A549 (cell line): ENCODE results near the gene GRIP1. TPM values are rescaled to one million over a fixed set of nuclear protein-coding genes. Genes with fewer than 3 reads are reported as not detected.

Experiments used
- ATAC-seq, 2 experiments: fragments of 200-7000 bp in 1 of 2; fragments of >200 bp in 1 of 2; cut with Nextera tagmentation in 1 of 2; cut with Tn5 transposase in 1 of 2; 3 replicates each; pipeline versions ENCODE4 v1.8.0 to v1.9.1; 2018 to 2020; ENCODE audit warnings: mild to moderate bottlenecking in 1 of 2, moderate library complexity in 1 of 2
- CTCF ChIA-PET: fragments of 300-600 bp; sonication (Branson Sonifier 250); formaldehyde crosslinking; extraction: SDS; loops from one replicate; lab custom pipeline; 2021; ENCODE audit warnings: antibody characterized with exemption, inconsistent platforms; lab: Yijun Ruan, JAX
- POLR2A ChIA-PET: fragments of 350-600 bp; formaldehyde crosslinking; extraction: SDS; loops from one replicate; lab custom pipeline; 2021; ENCODE audit warnings: antibody characterized with exemption, inconsistent platforms; lab: Yijun Ruan, JAX
- DNase-seq, 2 experiments: peaks; one replicate each; pipeline versions ENCODE4 v3.0.0 to v3.0.0-alpha.2; 2011 to 2016; ENCODE audit warnings: low read depth in 1 of 2, low spot score in 1 of 2
- FAIRE-seq: peaks from 2 replicates; lab custom pipeline; 2011; peaks lifted over from hg19 to GRCh38; lab: Jason Lieb, UNC
- H3K27ac ChIP-seq, 2 experiments: fragments of >200 bp; sonication (Bioruptor Twin); formaldehyde crosslinking; 3 replicates each; pipeline ENCODE4 v1.5.1; 2016 to 2017
- H3K4me1 ChIP-seq: fragments of >200 bp; sonication (Bioruptor Twin); formaldehyde crosslinking; 3 replicates; pipeline ENCODE4 v1.6.1; 2016
- H3K4me2 ChIP-seq: fragments of >200 bp; sonication (Bioruptor Twin); formaldehyde crosslinking; 3 replicates; pipeline ENCODE4 v1.6.1; 2016
- H3K4me3 ChIP-seq: fragments of >200 bp; sonication (Bioruptor Twin); formaldehyde crosslinking; 3 replicates; pipeline ENCODE4 v1.5.1; 2016
- H3K9me3 ChIP-seq: fragments of >200 bp; sonication (Bioruptor Twin); formaldehyde crosslinking; 3 replicates; pipeline ENCODE4 v1.6.1; 2016
- ATOH8 ChIP-seq: fragments of 250-450 bp; sonication (Bioruptor Pico); IDR thresholded peaks from 2 replicates; pipeline ENCODE4 v1.5.0; 2020; ENCODE audit warnings: low read depth, mild to moderate bottlenecking, moderate library complexity
- BHLHE40 ChIP-seq: IDR thresholded peaks from 2 replicates; pipeline ENCODE4 v1.6.1; 2012; ENCODE audit warnings: low read depth, low read length, inconsistent platforms
- CEBPB ChIP-seq, 2 experiments: fragments of >200 bp in 1 of 2; sonication (Bioruptor Twin) in 1 of 2; formaldehyde crosslinking in 1 of 2; IDR thresholded peaks; 2 replicates each; pipeline ENCODE4 v1.6.1; 2012 to 2016
- EHF ChIP-seq: fragments of 250-450 bp; sonication (Bioruptor Pico); IDR thresholded peaks from 2 replicates; pipeline ENCODE4 v1.5.0; 2020; ENCODE audit warnings: mild to moderate bottlenecking
- EHMT2 ChIP-seq: fragments of 200-600 bp; sonication (generic); IDR thresholded peaks from 2 replicates; pipeline ENCODE4 v1.6.1; 2016; ENCODE audit warnings: antibody characterized with exemption, low read depth, mild to moderate bottlenecking, moderate library complexity
- EP300 ChIP-seq, 2 experiments: fragments of >200 bp; sonication (Bioruptor Twin); formaldehyde crosslinking; IDR thresholded peaks; 2 replicates in 1 of 2; 3 replicates in 1 of 2; pipeline ENCODE4 v1.6.1; 2016 to 2017
- FOSL2 ChIP-seq, 2 experiments: fragments of 450-650 bp in 1 of 2; fragments of >200 bp in 1 of 2; sonication (Bioruptor Twin) in 1 of 2; formaldehyde crosslinking; IDR thresholded peaks; 2 replicates each; pipeline versions ENCODE4 v1.5.0 to v1.6.1; 2016 to 2020; ENCODE audit warnings: mild to moderate bottlenecking in 1 of 2, moderate library complexity in 1 of 2
- HOXA7 ChIP-seq: fragments of 250-450 bp; sonication (Bioruptor Pico); IDR thresholded peaks from 2 replicates; pipeline ENCODE4 v1.5.0; 2020; ENCODE audit warnings: mild to moderate bottlenecking, moderate library complexity
- HOXB13 ChIP-seq: fragments of 250-450 bp; sonication (Bioruptor Pico); IDR thresholded peaks from 2 replicates; pipeline ENCODE4 v1.5.0; 2020; ENCODE audit warnings: low read depth, mild to moderate bottlenecking, moderate library complexity
- KDM5A ChIP-seq: fragments of 200-600 bp; sonication (generic); IDR thresholded peaks from 2 replicates; pipeline ENCODE4 v1.6.1; 2016; ENCODE audit warnings: antibody characterized with exemption, mild to moderate bottlenecking
- MAFK ChIP-seq: fragments of 450-650 bp; IDR thresholded peaks from 2 replicates; pipeline ENCODE4 v1.6.1; 2014; ENCODE audit not compliant: partially characterized antibody
- MAZ ChIP-seq: fragments of 150-350 bp; IDR thresholded peaks from 2 replicates; pipeline ENCODE4 v1.6.1; 2014; ENCODE audit warnings: antibody characterized with exemption, low read depth, low read length, borderline replicate concordance
- NFE2L2 ChIP-seq: fragments of 150-350 bp; conservative IDR thresholded peaks from 2 replicates; pipeline ENCODE4 v1.6.1; 2014; ENCODE audit warnings: low read length
- NR3C1 ChIP-seq: fragments of >200 bp; sonication (Bioruptor Twin); formaldehyde crosslinking; IDR thresholded peaks from 3 replicates; pipeline ENCODE4 v1.6.1; 2017
- POLR2AphosphoS2 ChIP-seq: conservative IDR thresholded peaks from 2 replicates; pipeline ENCODE4 v1.6.1; 2012; ENCODE audit warnings: low read length, improper control_type of control experiment, inconsistent platforms
- RCOR1 ChIP-seq: fragments of 150-350 bp; IDR thresholded peaks from 2 replicates; pipeline ENCODE4 v1.6.1; 2014; ENCODE audit warnings: antibody characterized with exemption, low read length, low read depth
- RFX5 ChIP-seq: fragments of 450-650 bp; IDR thresholded peaks from 2 replicates; pipeline ENCODE4 v1.7.1; 2014; ENCODE audit warnings: antibody characterized with exemption, mild to moderate bottlenecking, moderate library complexity
- RNF2 ChIP-seq: fragments of 200-600 bp; sonication (generic); IDR thresholded peaks from 2 replicates; pipeline ENCODE4 v1.6.1; 2016; ENCODE audit warnings: low read depth, mild to moderate bottlenecking, antibody characterized with exemption, moderate library complexity, borderline replicate concordance
- TFCP2L1 ChIP-seq: fragments of 250-450 bp; sonication (Bioruptor Pico); IDR thresholded peaks from 2 replicates; pipeline ENCODE4 v1.5.0; 2021; ENCODE audit warnings: mild to moderate bottlenecking
- ZFP36 ChIP-seq: fragments of 450-650 bp; IDR thresholded peaks from 2 replicates; pipeline ENCODE4 v1.6.1; 2014; ENCODE audit warnings: borderline replicate concordance; ENCODE audit not compliant: partially characterized antibody
- ZSCAN20 ChIP-seq: fragments of 250-450 bp; sonication (Bioruptor Pico); IDR thresholded peaks from 2 replicates; pipeline ENCODE4 v1.8.0; 2022; ENCODE audit warnings: mild to moderate bottlenecking, moderate library complexity
- WGBS: methylation state at CpG from one replicate; pipeline ENCODE4 v1.1.6; 2017; ENCODE audit errors: missing lambda C conversion rate; 5-methylcytosine and 5-hydroxymethylcytosine counted together
- polyA plus RNA-seq, 4 experiments: library from polyadenylated mRNA; depleted of rRNA in 3 of 4; stranded (reverse); fragments of >200 nt; fragmentation: RNase III in 1 of 4; extraction: RNeasy Plus Mini Kit Qiagen cat#74134 plus additional on column Dnase treatment in 1 of 4; gene quantifications; 2 replicates in 3 of 4; 3 replicates in 1 of 4; pipeline ENCODE4 v1.2.3, GENCODE V29; 2011 to 2017
- TF ChIP-seq, protein P1 (sequence below): fragments of >200 bp; sonication (Bioruptor Twin); formaldehyde crosslinking; IDR thresholded peaks from 3 replicates; pipeline ENCODE4 v1.6.1; 2016

The GRIP1 gene
- polyA plus RNA-seq, 2 of the 4 experiments (the other 2 are of a cell fraction) = 4.6 to 5.8 TPM

DNA sequence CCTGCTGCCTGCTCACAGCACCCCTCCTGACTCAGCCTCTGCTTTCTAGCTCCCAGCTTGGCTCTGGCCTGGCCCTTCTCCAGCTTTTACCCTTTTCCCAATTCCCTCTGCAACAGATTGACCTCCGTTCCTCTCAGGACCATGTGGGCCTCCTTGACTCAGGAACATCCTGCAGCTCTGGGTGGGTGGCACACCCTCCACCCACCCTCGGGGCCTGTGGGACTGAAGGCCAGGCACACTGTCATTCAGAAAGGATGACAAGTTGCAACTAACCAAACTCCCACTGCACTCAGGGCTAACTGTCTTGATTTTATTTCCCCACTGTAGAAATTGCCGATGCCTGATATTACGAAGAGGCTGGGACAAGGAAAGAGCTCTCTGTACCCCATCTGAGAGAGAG lies 317.2 kb downstream of the GRIP1 start:
- Histone ChIP-seq H3K4me1 (no peaks in the 10 kb centered on the region), H3K4me2 (no peak overlapping the region), H3K4me3 (no peak overlapping the region), H3K9me3 (no peaks in the 10 kb centered on the region), H3K27ac (no peak overlapping the region)
- ChIA-PET POLR2A (no interaction called here), CTCF (interaction anchor here (1.2 to 1.7 kb wide), 2 partner anchors 9 to 37 kb away, joined by 3 to 4 read pairs; no protein-coding TSS in a partner anchor)
- TF ChIP-seq RNF2 (no peak), MAZ (no peak), MAFK (no peak), EHF (CRISPR knock-in tag) (no peak), HOXA7 (no peak), TFCP2L1 (CRISPR knock-in tag) (no peak), NR3C1 (no peak), EHMT2 (no peak), KDM5A (no peak), FOSL2 (IDR thresholded peaks at IDR 0.05) (no peak), FOSL2 (CRISPR knock-in tag; IDR thresholded peaks at IDR 0.05) (no peak), ZFP36 (no peak), ZSCAN20 (CRISPR knock-in tag) (no peak), BHLHE40 (no peak), EP300 (IDR thresholded peaks at IDR 0.05) (no peak)
- TF ChIP-seq, protein P1, sequence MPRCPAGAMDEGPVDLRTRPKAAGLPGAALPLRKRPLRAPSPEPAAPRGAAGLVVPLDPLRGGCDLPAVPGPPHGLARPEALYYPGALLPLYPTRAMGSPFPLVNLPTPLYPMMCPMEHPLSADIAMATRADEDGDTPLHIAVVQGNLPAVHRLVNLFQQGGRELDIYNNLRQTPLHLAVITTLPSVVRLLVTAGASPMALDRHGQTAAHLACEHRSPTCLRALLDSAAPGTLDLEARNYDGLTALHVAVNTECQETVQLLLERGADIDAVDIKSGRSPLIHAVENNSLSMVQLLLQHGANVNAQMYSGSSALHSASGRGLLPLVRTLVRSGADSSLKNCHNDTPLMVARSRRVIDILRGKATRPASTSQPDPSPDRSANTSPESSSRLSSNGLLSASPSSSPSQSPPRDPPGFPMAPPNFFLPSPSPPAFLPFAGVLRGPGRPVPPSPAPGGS = no peak
- DNase-seq (no peak), ATAC-seq (no peak), FAIRE-seq (no peak)
- 76% methylated on average over 4 of the region's 4 CpGs for WGBS

DNA sequence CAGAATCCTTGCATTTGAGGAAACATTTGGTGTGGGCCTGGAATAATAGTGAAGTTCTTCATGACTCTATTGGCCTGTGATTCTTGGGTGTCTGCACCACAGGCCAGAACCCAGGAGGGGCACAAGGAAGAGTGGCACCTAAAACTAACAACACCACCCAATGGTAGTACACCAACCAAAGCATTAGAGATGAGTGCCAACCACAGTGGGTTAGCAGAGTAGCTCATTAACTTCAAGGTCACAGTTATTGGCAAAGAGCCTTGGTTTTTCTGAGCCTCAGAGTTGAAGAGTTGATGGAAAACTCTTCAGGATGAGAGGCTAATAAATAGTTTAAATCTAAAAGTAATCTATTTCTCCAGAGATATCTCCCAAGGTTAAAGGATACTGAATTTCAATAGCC lies 319.6 kb downstream of the GRIP1 start:
- FAIRE-seq = no peak
- TF ChIP-seq RCOR1 = no peak

DNA sequence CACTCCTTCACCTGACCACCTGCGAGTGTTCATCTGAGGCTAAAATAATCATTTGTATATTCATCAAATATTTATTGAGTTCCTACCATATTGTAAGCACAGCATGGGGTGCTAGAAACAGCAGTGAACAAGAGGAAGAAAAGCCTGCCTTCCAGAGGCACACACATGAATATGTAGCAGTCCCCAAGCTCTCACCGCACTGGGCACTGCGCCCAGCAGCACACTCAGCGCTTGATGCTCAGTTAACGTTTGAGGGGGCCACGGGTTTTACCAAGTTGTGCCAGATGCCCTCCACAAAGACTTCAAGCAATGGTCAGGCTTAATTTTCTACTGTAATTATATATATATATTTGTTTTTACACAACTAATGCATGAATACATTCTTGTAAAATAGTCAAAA lies 324.6 kb downstream of the GRIP1 start:
- DNase-seq (no peak), ATAC-seq (no peak), FAIRE-seq (no peak)
- TF ChIP-seq, protein P1 = no peak
- TF ChIP-seq KDM5A (no peak), HOXB13 (no peak), RFX5 (no peak), CEBPB (IDR thresholded peaks at IDR 0.05) (no peak), NFE2L2 (no peak), ATOH8 (no peak), POLR2AphosphoS2 (no peak), RNF2 (no peak), EHF (CRISPR knock-in tag) (no peak)
- Histone ChIP-seq H3K27ac (no peak overlapping the region), H3K4me2 (no peak overlapping the region), H3K4me3 (no peak overlapping the region), H3K4me1 (no peaks in the 10 kb centered on the region), H3K9me3 (no peaks in the 10 kb centered on the region)
- 83% methylated on average over 6 of the region's 6 CpGs for WGBS
- POLR2A ChIA-PET = no interaction called here
- CTCF ChIA-PET = interaction anchor here (0.6 kb wide), 1 partner anchor 182 kb away, joined by 4 read pairs; no protein-coding TSS in a partner anchor

More for the DNA sequence above, 319.6 kb downstream of the GRIP1 start:
- H3K4me3 ChIP-seq = no peak overlapping the region
- H3K9me3 ChIP-seq = no peaks in the 10 kb centered on the region
- H3K27ac ChIP-seq = no peak overlapping the region
- DNase-seq (no peak), ATAC-seq (no peak)
- ChIA-PET CTCF (interaction anchor here (0.6 kb wide), 2 partner anchors 364 to 1571 kb away, joined by 3 read pairs; no protein-coding TSS in a partner anchor), POLR2A (no interaction called here)
- no peaks in the 10 kb centered on the region for H3K4me1 ChIP-seq
- no peak overlapping the region for H3K4me2 ChIP-seq
